ENCODE results near the gene IP6K1.

- TF ChIP-seq CTCF (IDR thresholded peaks at IDR 0.05) = no peak
- TF ChIP-seq POLR2AphosphoS5 (IDR thresholded peaks at IDR 0.05) = no peak
Measured at GRCh38 chr3:49715611-49716121, 70.7 kb downstream of the IP6K1 start.

Data from breast epithelium (tissue), 3 donors.